Testis (tissue), 2 donors: ENCODE data around the gene AXIN1.

ENCODE experiments used
- POLR2A ChIP-seq: fragments of 450-650 bp; IDR thresholded peaks from one replicate; pipeline ENCODE4 v1.6.1; 2017; ENCODE audit warnings: antibody characterized with exemption, mild to moderate bottlenecking, moderate library complexity
- TF ChIP-seq, protein P1 (sequence below), 3 experiments: fragments of 450-650 bp in 2 of 3; fragments of 200-600 bp in 1 of 3; sonication (generic) in 1 of 3; IDR thresholded peaks; one replicate each; pipeline ENCODE4 v1.5.1; 2016 to 2019; ENCODE audit warnings: antibody characterized with exemption in 3 of 3, mild to moderate bottlenecking in 2 of 3, moderate library complexity in 1 of 3

DNA sequence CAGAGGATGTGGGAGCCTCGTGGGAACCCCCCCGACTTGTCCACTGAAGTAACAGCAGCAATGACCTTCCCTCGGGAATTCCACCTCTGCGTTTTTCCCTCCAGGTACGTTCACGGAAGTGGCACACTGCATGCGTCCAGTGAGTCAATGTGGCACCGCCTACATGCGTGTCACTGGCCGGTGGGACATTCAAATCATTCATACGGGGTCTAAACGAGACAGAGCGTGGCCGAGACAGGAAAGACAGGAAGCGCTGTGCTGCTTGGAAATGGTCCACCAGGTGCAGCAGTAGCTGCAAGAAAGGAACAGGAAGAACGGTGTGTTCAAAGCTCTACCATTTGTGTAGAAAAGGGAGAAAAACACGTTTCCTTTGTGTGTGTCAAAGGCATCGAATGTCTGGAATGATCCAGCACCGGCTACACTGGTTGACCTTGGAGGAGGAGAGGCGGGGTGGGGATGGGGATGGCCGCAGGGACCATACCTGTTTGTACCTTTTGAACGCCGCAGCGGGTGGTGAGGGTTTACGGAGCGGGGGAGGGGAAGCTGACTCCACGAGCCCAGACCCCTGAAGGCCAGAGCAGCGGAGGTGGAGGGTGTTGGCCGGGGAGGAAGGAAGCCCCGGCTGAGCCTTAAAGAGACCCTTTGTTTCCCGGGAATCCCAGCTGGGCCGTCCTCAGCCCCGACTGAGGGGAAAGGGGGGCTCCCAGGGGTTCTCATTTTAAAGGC is 31.0 kb upstream of the AXIN1 start:
- TF ChIP-seq, protein P1, sequence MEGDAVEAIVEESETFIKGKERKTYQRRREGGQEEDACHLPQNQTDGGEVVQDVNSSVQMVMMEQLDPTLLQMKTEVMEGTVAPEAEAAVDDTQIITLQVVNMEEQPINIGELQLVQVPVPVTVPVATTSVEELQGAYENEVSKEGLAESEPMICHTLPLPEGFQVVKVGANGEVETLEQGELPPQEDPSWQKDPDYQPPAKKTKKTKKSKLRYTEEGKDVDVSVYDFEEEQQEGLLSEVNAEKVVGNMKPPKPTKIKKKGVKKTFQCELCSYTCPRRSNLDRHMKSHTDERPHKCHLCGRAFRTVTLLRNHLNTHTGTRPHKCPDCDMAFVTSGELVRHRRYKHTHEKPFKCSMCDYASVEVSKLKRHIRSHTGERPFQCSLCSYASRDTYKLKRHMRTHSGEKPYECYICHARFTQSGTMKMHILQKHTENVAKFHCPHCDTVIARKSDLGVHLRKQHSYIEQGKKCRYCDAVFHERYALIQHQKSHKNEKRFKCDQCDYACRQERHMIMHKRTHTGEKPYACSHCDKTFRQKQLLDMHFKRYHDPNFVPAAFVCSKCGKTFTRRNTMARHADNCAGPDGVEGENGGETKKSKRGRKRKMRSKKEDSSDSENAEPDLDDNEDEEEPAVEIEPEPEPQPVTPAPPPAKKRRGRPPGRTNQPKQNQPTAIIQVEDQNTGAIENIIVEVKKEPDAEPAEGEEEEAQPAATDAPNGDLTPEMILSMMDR (IDR thresholded peaks at IDR 0.05): no peak
- TF ChIP-seq POLR2A: no peak
